HG03442 (cell line): ENCODE data around the gene LGR6.
A peak's percentile ranks its signal among the peaks of the same experiment; 100 is the strongest.
"Not testable (repeated sequence)": the region's sequence is repeated elsewhere in the genome, so short reads cannot be mapped to it uniquely, and the experiment has no call there.

ENCODE experiments used
- ATAC-seq: cut with Tn5 transposase; IDR thresholded peaks from one replicate; pipeline ENCODE4 v1.9.1; 2021; ENCODE audit warnings: mild to moderate bottlenecking, moderate library complexity; ENCODE audit not compliant: unreplicated experiment

Gene LGR6

GRCh38 chr1:202317941-202318925 is 124.6 kb downstream of the LGR6 start:
- no peak for ATAC-seq

GRCh38 chr1:202319381-202320080 is 125.9 kb downstream of the LGR6 start:
- ATAC-seq = no peak

- no peak for ATAC-seq
Observed at GRCh38 chr1:202320081-202320405, 126.4 kb downstream of the LGR6 start.

GRCh38 chr1:202323731-202324130 is 130.1 kb downstream of the LGR6 start:
- ATAC-seq = no peak

GRCh38 chr1:202324646-202325045 is 131.0 kb downstream of the LGR6 start:
- ATAC-seq = no peak

GRCh38 chr1:202329891-202330290 is 136.3 kb downstream of the LGR6 start:
- ATAC-seq = no peak

- ATAC-seq = no peak
Observed at GRCh38 chr1:202333861-202334260, 140.3 kb downstream of the LGR6 start.

- ATAC-seq = no peak
Observed at GRCh38 chr1:202343652-202344349, 150.2 kb downstream of the LGR6 start.

- ATAC-seq = no peak
Observed at GRCh38 chr1:202348005-202348508, 154.5 kb downstream of the LGR6 start.

GRCh38 chr1:202348509-202349205 is 155.1 kb downstream of the LGR6 start, which contains the start of gene PPP1R12B:
PPP1R12B (plus strand) TSS chr1:202348699; CDS start chr1:202348852, 153 bp downstream.
- ATAC-seq = peak; percentile 94

- ATAC-seq = no peak
Observed at GRCh38 chr1:202349206-202349928, 155.8 kb downstream of the LGR6 start.

- no peak for ATAC-seq
Observed at GRCh38 chr1:202351725-202352124, 158.1 kb downstream of the LGR6 start.

GRCh38 chr1:202352583-202353197 is 159.1 kb downstream of the LGR6 start:
- ATAC-seq = not testable (repeated sequence)

- no peak for ATAC-seq
Observed at GRCh38 chr1:202355944-202356553, 162.4 kb downstream of the LGR6 start.

GRCh38 chr1:202357506-202357905 is 163.9 kb downstream of the LGR6 start:
- no peak for ATAC-seq

GRCh38 chr1:202361224-202361623 is 167.6 kb downstream of the LGR6 start:
- no peak for ATAC-seq

GRCh38 chr1:202361701-202362100 is 168.1 kb downstream of the LGR6 start:
- ATAC-seq = no peak

GRCh38 chr1:202362212-202362611 is 168.6 kb downstream of the LGR6 start:
- no peak for ATAC-seq
